HUES64 (cell line): Measurements from ENCODE around the gene COL5A2.

Experiments used
- H3K27ac ChIP-seq: 2 replicates; pipeline ENCODE4 v1.7.0; 2013; ENCODE audit warnings: low read depth, low read length, inconsistent platforms
- H3K27me3 ChIP-seq: 2 replicates; pipeline ENCODE4 v1.6.1; 2013; ENCODE audit warnings: mild to moderate bottlenecking, low read length; ENCODE audit not compliant: insufficient read depth
- H3K36me3 ChIP-seq: 2 replicates; pipeline ENCODE4 v1.6.1; 2013; ENCODE audit warnings: mild to moderate bottlenecking, low read length; ENCODE audit not compliant: insufficient read depth
- H3K4me1 ChIP-seq: 2 replicates; pipeline ENCODE4 v1.6.1; 2013; ENCODE audit warnings: mild to moderate bottlenecking, low read length, moderate library complexity; ENCODE audit not compliant: insufficient read depth
- H3K4me3 ChIP-seq: 2 replicates; pipeline ENCODE4 v1.5.1; 2013; ENCODE audit warnings: mild to moderate bottlenecking, low read length, moderate library complexity
- H3K9ac ChIP-seq: 2 replicates; pipeline ENCODE4 v1.6.1; 2013; ENCODE audit warnings: mild to moderate bottlenecking, low read depth, low read length
- H3K9me3 ChIP-seq: 2 replicates; pipeline ENCODE4 v1.6.1; 2013; ENCODE audit warnings: low read depth, low read length; ENCODE audit not compliant: insufficient read depth
- WGBS: fragments of 150-250, 120-280 bp; methylation state at CpG from one replicate; pipeline ENCODE4 v1.1.7; 2013; ENCODE audit warnings: missing lambda C conversion rate; 5-methylcytosine and 5-hydroxymethylcytosine counted together

Gene COL5A2

GRCh38 chr2:189076120-189076519 is 103.4 kb downstream of the COL5A2 start:
- Histone ChIP-seq H3K27me3 (no peaks in the 10 kb centered on the region), H3K27ac (no peak overlapping the region), H3K4me1 (no peaks in the 10 kb centered on the region), H3K9me3 (no peaks in the 10 kb centered on the region), H3K36me3 (0 out of 2 replicates have a peak, but pooled peaks cover 4% of the 10 kb centered on the region), H3K4me3 (no peak overlapping the region), H3K9ac (no peak overlapping the region)
- WGBS = 98% methylated on average over 3 of the region's 3 CpGs

- 0 out of 2 replicates have a peak, but pooled peaks cover 4% of the 10 kb centered on the region for H3K36me3 ChIP-seq
- no peaks in the 10 kb centered on the region for H3K4me1 ChIP-seq
- H3K27ac ChIP-seq = no peak overlapping the region
- no peaks in the 10 kb centered on the region for H3K27me3 ChIP-seq
- H3K9ac ChIP-seq = no peak overlapping the region
- H3K4me3 ChIP-seq = no peak overlapping the region
- no peaks in the 10 kb centered on the region for H3K9me3 ChIP-seq
- WGBS = 93% methylated on average over 3 of the region's 3 CpGs
Observed at GRCh38 chr2:189074506-189074905, 105.1 kb downstream of the COL5A2 start.

GRCh38 chr2:189072036-189072435 is 107.5 kb downstream of the COL5A2 start:
- no CpG with 5 or more reads among the region's 1 CpG for WGBS
- no peak overlapping the region for H3K4me3 ChIP-seq
- 0 out of 2 replicates have a peak, but pooled peaks cover 4% of the 10 kb centered on the region for H3K36me3 ChIP-seq
- H3K27me3 ChIP-seq = no peaks in the 10 kb centered on the region
- no peak overlapping the region for H3K27ac ChIP-seq
- H3K9ac ChIP-seq = no peak overlapping the region
- no peaks in the 10 kb centered on the region for H3K9me3 ChIP-seq
- H3K4me1 ChIP-seq = no peaks in the 10 kb centered on the region

- Histone ChIP-seq H3K27ac (no peak overlapping the region), H3K4me3 (no peak overlapping the region), H3K36me3 (0 out of 2 replicates have a peak, but pooled peaks cover 4% of the 10 kb centered on the region)
Observed at GRCh38 chr2:189069855-189070619, 109.5 kb downstream of the COL5A2 start.

GRCh38 chr2:189066037-189066436 is 113.5 kb downstream of the COL5A2 start:
- Histone ChIP-seq H3K9me3 (no peaks in the 10 kb centered on the region), H3K27ac (no peak overlapping the region), H3K4me1 (no peaks in the 10 kb centered on the region), H3K4me3 (no peak overlapping the region), H3K27me3 (no peaks in the 10 kb centered on the region), H3K9ac (no peak overlapping the region), H3K36me3 (0 out of 2 replicates have a peak, but pooled peaks cover 15% of the 10 kb centered on the region)

More at GRCh38 chr2:189069855-189070619, 109.5 kb downstream of the COL5A2 start:
- no peak overlapping the region for H3K9ac ChIP-seq
- no peaks in the 10 kb centered on the region for H3K4me1 ChIP-seq
- no peaks in the 10 kb centered on the region for H3K9me3 ChIP-seq
- H3K27me3 ChIP-seq = no peaks in the 10 kb centered on the region

- no peaks in the 10 kb centered on the region for H3K4me1 ChIP-seq
- no peaks in the 10 kb centered on the region for H3K27me3 ChIP-seq
- H3K27ac ChIP-seq = no peak overlapping the region
- H3K9ac ChIP-seq = no peak overlapping the region
- no peaks in the 10 kb centered on the region for H3K9me3 ChIP-seq
- 0 out of 2 replicates have a peak, but pooled peaks cover 15% of the 10 kb centered on the region for H3K36me3 ChIP-seq
- 100% methylated on average over 1 of the region's 1 CpG for WGBS
- no peak overlapping the region for H3K4me3 ChIP-seq
Observed at GRCh38 chr2:189060096-189060642, 119.4 kb downstream of the COL5A2 start.

GRCh38 chr2:189057316-189057715 is 122.2 kb downstream of the COL5A2 start:
- Histone ChIP-seq H3K9ac (no peak overlapping the region), H3K4me1 (no peaks in the 10 kb centered on the region), H3K27me3 (no peaks in the 10 kb centered on the region), H3K4me3 (no peak overlapping the region), H3K27ac (no peak overlapping the region), H3K36me3 (peaks cover 4% of the 10 kb centered on the region; the same call in 1 of the 2 replicates), H3K9me3 (no peaks in the 10 kb centered on the region)
- WGBS = 82% methylated on average over 1 of the region's 2 CpGs

GRCh38 chr2:189056200-189057106 is 123.1 kb downstream of the COL5A2 start:
- Histone ChIP-seq H3K4me1 (no peaks in the 10 kb centered on the region), H3K36me3 (peaks cover 5% of the 10 kb centered on the region; the same call in 1 of the 2 replicates), H3K9ac (no peak overlapping the region), H3K9me3 (no peaks in the 10 kb centered on the region), H3K27me3 (no peaks in the 10 kb centered on the region), H3K27ac (no peak overlapping the region), H3K4me3 (no peak overlapping the region)
- WGBS = 89% methylated on average over 3 of the region's 4 CpGs

- no peak overlapping the region for H3K9ac ChIP-seq
- 92% methylated on average over 6 of the region's 7 CpGs for WGBS
Observed at GRCh38 chr2:189050165-189050712, 129.3 kb downstream of the COL5A2 start.

GRCh38 chr2:189049709-189050164 is 129.8 kb downstream of the COL5A2 start:
- no peak overlapping the region for H3K27ac ChIP-seq
- 100% methylated on average over 1 of the region's 1 CpG for WGBS
- H3K4me1 ChIP-seq = no peaks in the 10 kb centered on the region
- H3K9ac ChIP-seq = no peak overlapping the region
- H3K36me3 ChIP-seq = peaks cover 11% of the 10 kb centered on the region
- H3K27me3 ChIP-seq = no peaks in the 10 kb centered on the region
- no peaks in the 10 kb centered on the region for H3K9me3 ChIP-seq
- H3K4me3 ChIP-seq = no peak overlapping the region

More at GRCh38 chr2:189050165-189050712, 129.3 kb downstream of the COL5A2 start:
- no peaks in the 10 kb centered on the region for H3K4me1 ChIP-seq
- H3K4me3 ChIP-seq = no peak overlapping the region
- no peaks in the 10 kb centered on the region for H3K27me3 ChIP-seq
- no peak overlapping the region for H3K27ac ChIP-seq
- H3K9me3 ChIP-seq = no peaks in the 10 kb centered on the region
- peaks cover 10% of the 10 kb centered on the region for H3K36me3 ChIP-seq
